Measurements from ENCODE around the gene TRMT1L. TPM values are rescaled to one million over a fixed set of nuclear protein-coding genes. Genes with fewer than 3 reads are reported as not detected.

Gene TRMT1L
- total and polyA plus RNA-seq, 2 of the 8 experiments (the other 6 are each of a cell fraction or from before 2014, with no cell fraction given), result 13.8 to 22.3 TPM

GRCh38 chr1:185070051-185070450 lies 86.7 kb downstream of the TRMT1L start:
- no peak overlapping the region for H3K18ac ChIP-seq (ENCODE audit: extremely low read depth, low read length)
- no peak overlapping the region for H2BK120ac ChIP-seq (replicated peaks; ENCODE audit: low read depth, low read length)
- H4K20me1 ChIP-seq (replicated peaks in 1 of 2; ENCODE audit: control insufficient read depth in 1 of 2, insufficient read depth in 2 of 2, low read length in 2 of 2), result peaks cover 2% of the 10 kb centered on the region in 2 experiments
- DNase-seq (ENCODE audit: low read depth in 1 of 2, low spot score in 2 of 2) (no peak), FAIRE-seq (no peak)
- H3K4me1 ChIP-seq (replicated peaks in 1 of 4; ENCODE audit: control insufficient read depth in 3 of 4, insufficient read depth in 4 of 4, low read length in 3 of 4), result peaks cover 0 to 18% (median 6%) of the 10 kb centered on the region in 4 experiments; a peak in 6 of 7 replicates
- H2BK15ac ChIP-seq (ENCODE audit: low read length), result no peak overlapping the region
- no peak overlapping the region for H3K4ac ChIP-seq (replicated peaks; ENCODE audit: insufficient read length, low read depth, low read length)
- no peaks in the 10 kb centered on the region for H3K9me3 ChIP-seq (ENCODE audit: insufficient read depth in 2 of 2, low read depth in 1 of 2, low read length in 1 of 2)
- H2BK12ac ChIP-seq (ENCODE audit: low read depth, low read length), result no peak overlapping the region
- H3K36me3 ChIP-seq (ENCODE audit: control insufficient read depth in 2 of 4, insufficient read depth in 4 of 4, low read length in 3 of 4), result peaks cover 0 to 4% (median 1%) of the 10 kb centered on the region in 4 experiments; a peak in 2 of 8 replicates
- peaks cover 10 to 96% of the 10 kb centered on the region in 2 experiments; a peak in 3 of 4 replicates for H3K79me2 ChIP-seq (ENCODE audit: control insufficient read depth in 1 of 2, insufficient read depth in 2 of 2, low read length in 2 of 2)
- no peaks in the 10 kb centered on the region for H3K23me2 ChIP-seq (ENCODE audit: low read depth, low read length)
- no peak overlapping the region for H3K23ac ChIP-seq (ENCODE audit: insufficient read length)
- H3K14ac ChIP-seq (ENCODE audit: insufficient read length), result no peak overlapping the region
- H3K79me1 ChIP-seq (ENCODE audit: low read depth, low read length), result no peaks in the 10 kb centered on the region
- no peak overlapping the region for H2AFZ ChIP-seq (ENCODE audit: low read length)
- POLR2A ChIA-PET (ENCODE audit: partially characterized antibody), result interaction anchor here (2.9 kb wide), 1 partner anchor 24 kb away, joined by 12 read pairs; no protein-coding TSS in a partner anchor
- no peak overlapping the region for H3K4me2 ChIP-seq (ENCODE audit: insufficient read depth in 1 of 2, low read depth in 2 of 2, low read length in 2 of 2)
- TF ChIP-seq RNF2 (IDR thresholded peaks at IDR 0.05; ENCODE audit: borderline replicate concordance, low read depth, low read length, missing control alignments, poor library complexity, severe bottlenecking) (no peak), NANOG (IDR thresholded peaks at IDR 0.05; ENCODE audit: insufficient read depth, low read depth, low read length, poor library complexity, severe bottlenecking) (no peak), ASH2L (IDR thresholded peaks at IDR 0.05; ENCODE audit: low read length) (no peak), FOSL1 (IDR thresholded peaks at IDR 0.05; ENCODE audit: insufficient read depth, low read depth, low read length) (no peak), POLR2A (IDR thresholded peaks at IDR 0.05; ENCODE audit: control extremely low read depth in 1 of 2, low read depth in 2 of 2, low read length in 2 of 2) (no peak), MAX (IDR thresholded peaks at IDR 0.05) (no peak), SRF (IDR thresholded peaks at IDR 0.05; ENCODE audit: low read depth, low read length) (no peak), POLR2AphosphoS5 (IDR thresholded peaks at IDR 0.05; ENCODE audit: low read depth, low read length) (no peak), TBP (IDR thresholded peaks at IDR 0.05; ENCODE audit: low read depth, low read length) (no peak), SAP30 (IDR thresholded peaks at IDR 0.05; ENCODE audit: insufficient read depth, insufficient replicate concordance, low read length) (no peak), KDM4A (IDR thresholded peaks at IDR 0.05; ENCODE audit: low read depth, low read length, severe bottlenecking) (no peak)
- no peak overlapping the region for H4K8ac ChIP-seq (ENCODE audit: extremely low read depth, insufficient read depth, low read length)
- no peak overlapping the region for H3K56ac ChIP-seq (replicated peaks; ENCODE audit: insufficient read length, low read depth, low read length)
- CTCF ChIA-PET (ENCODE audit: partially characterized antibody), result interaction anchor here (1.2 kb wide), 1 partner anchor 84 kb away, joined by 3 read pairs; no protein-coding TSS in a partner anchor
- H4K5ac ChIP-seq (ENCODE audit: insufficient read length, low read depth, low read length), result no peak overlapping the region
- H3K9ac ChIP-seq (replicated peaks in 1 of 4; ENCODE audit: extremely low read depth in 1 of 4, low read depth in 3 of 4, low read length in 3 of 4), result no peak overlapping the region
- H3K27me3 ChIP-seq (replicated peaks in 1 of 4; ENCODE audit: control insufficient read depth in 3 of 4, extremely low read depth in 1 of 4, insufficient read depth in 3 of 4, low read length in 3 of 4), result no peaks in the 10 kb centered on the region
- H2BK20ac ChIP-seq (ENCODE audit: low read length), result no peak overlapping the region
- no peak overlapping the region for H3K27ac ChIP-seq (ENCODE audit: low read depth, low read length)
- no peak overlapping the region for H2BK5ac ChIP-seq (ENCODE audit: low read depth, low read length)
- H3K4me3 ChIP-seq (ENCODE audit: extremely low read depth in 1 of 4, insufficient read depth in 2 of 4, low read depth in 3 of 4, low read length in 4 of 4), result no peak overlapping the region
- H2AK5ac ChIP-seq (ENCODE audit: low read depth, low read length), result no peak overlapping the region
- H4K91ac ChIP-seq (replicated peaks; ENCODE audit: insufficient read length, low read length), result no peak overlapping the region

Data from H1 (cell line).